CD14-positive monocyte (primary cell): Measurements from ENCODE around the gene ABCA2. TPM values are rescaled to one million over a fixed set of nuclear protein-coding genes. Genes with fewer than 3 reads are reported as not detected.

Source experiments
- DNase-seq, 3 donors: peaks; one replicate each; pipeline ENCODE4 v3.0.0-alpha.2; 2011 to 2022
- H2AFZ ChIP-seq: 2 replicates; pipeline ENCODE4 v1.6.0; 2012; ENCODE audit warnings: mild to moderate bottlenecking, low read depth, low read length, inconsistent platforms; ENCODE audit not compliant: insufficient read depth, poor library complexity, severe bottlenecking
- H3K27ac ChIP-seq, 2 donors: 1 replicate in 1 of 2; 2 replicates in 1 of 2; pipeline ENCODE4 v1.5.1; 2012 to 2013; ENCODE audit warnings: low read length in 2 of 2, control low read depth in 1 of 2, inconsistent platforms in 1 of 2, low read depth in 1 of 2, mild to moderate bottlenecking in 1 of 2
- H3K27me3 ChIP-seq, 2 donors: one replicate each; pipeline versions ENCODE4 v1.6.0 to v1.6.1; 2011 to 2013; ENCODE audit warnings: low read length in 2 of 2; ENCODE audit not compliant: control insufficient read depth in 2 of 2, insufficient read depth in 2 of 2
- H3K36me3 ChIP-seq, 2 donors: replicated peaks in 1 of 2; 1 replicate in 1 of 2; 2 replicates in 1 of 2; pipeline versions ENCODE4 v1.5.1 to v1.6.1; 2012 to 2013; ENCODE audit warnings: low read length in 2 of 2, control low read depth in 1 of 2, inconsistent platforms in 1 of 2, mild to moderate bottlenecking in 1 of 2; ENCODE audit not compliant: insufficient read depth in 2 of 2, control insufficient read depth in 1 of 2
- H3K4me1 ChIP-seq, 2 donors: 1 replicate in 1 of 2; 2 replicates in 1 of 2; pipeline versions ENCODE4 v1.5.1 to v1.6.1; 2012 to 2013; ENCODE audit warnings: low read length in 2 of 2, control low read depth in 1 of 2, inconsistent platforms in 1 of 2, mild to moderate bottlenecking in 1 of 2, moderate library complexity in 1 of 2; ENCODE audit not compliant: insufficient read depth in 2 of 2, control insufficient read depth in 1 of 2
- H3K4me2 ChIP-seq: replicated peaks from 2 replicates; pipeline ENCODE3; 2012; ENCODE audit warnings: low read length, moderate library complexity, mild to moderate bottlenecking; ENCODE audit not compliant: poor library complexity, severe bottlenecking; ENCODE audit errors: extremely low read depth
- H3K4me3 ChIP-seq, 3 experiments: fragments of 200-600 bp in 1 of 3; sonication (generic) in 1 of 3; replicated peaks in 1 of 3; 1 replicate in 2 of 3; 2 replicates in 1 of 3; pipeline ENCODE4 v1.5.1; 2011 to 2013; ENCODE audit warnings: low read length in 3 of 3, mild to moderate bottlenecking in 3 of 3, control low read depth in 2 of 3, low read depth in 2 of 3, inconsistent platforms in 1 of 3, moderate library complexity in 1 of 3
- H3K79me2 ChIP-seq: 2 replicates; pipeline ENCODE4 v1.6.0; 2012; ENCODE audit warnings: mild to moderate bottlenecking, control low read depth, inconsistent platforms, low read length, moderate library complexity; ENCODE audit not compliant: insufficient read depth
- H3K9ac ChIP-seq: 2 replicates; pipeline ENCODE4 v1.6.0; 2017; ENCODE audit warnings: low read length, mild to moderate bottlenecking; ENCODE audit not compliant: insufficient read depth, poor library complexity, severe bottlenecking
- H3K9me3 ChIP-seq, 2 donors: replicated peaks in 1 of 2; 1 replicate in 1 of 2; 2 replicates in 1 of 2; pipeline versions ENCODE4 v1.5.1 to v1.6.1; 2012 to 2013; ENCODE audit warnings: low read length in 2 of 2, control low read depth in 1 of 2; ENCODE audit not compliant: control insufficient read depth in 1 of 2, insufficient read depth in 1 of 2
- H4K20me1 ChIP-seq: 2 replicates; pipeline ENCODE4 v1.6.0; 2012; ENCODE audit warnings: mild to moderate bottlenecking, low read length, control low read depth, moderate library complexity; ENCODE audit not compliant: insufficient read depth
- H3K27ac Mint-ChIP-seq, 7 donors: one replicate each; pipeline ENCODE4 v1.8.0; 2020; ENCODE audit warnings: mild to moderate bottlenecking in 7 of 7, mixed read lengths in 7 of 7, moderate library complexity in 6 of 7, inconsistent platforms in 2 of 7
- H3K27me3 Mint-ChIP-seq, 3 donors: one replicate each; pipeline ENCODE4 v1.8.0; 2021 to 2022; ENCODE audit warnings: low read depth in 3 of 3, mild to moderate bottlenecking in 3 of 3, mixed read lengths in 3 of 3, moderate library complexity in 3 of 3, inconsistent platforms in 1 of 3
- H3K36me3 Mint-ChIP-seq, 2 donors: one replicate each; pipeline ENCODE4 v1.8.0; 2020; ENCODE audit warnings: mixed read lengths in 2 of 2, inconsistent platforms in 1 of 2, mild to moderate bottlenecking in 1 of 2
- H3K4me1 Mint-ChIP-seq: one replicate; pipeline ENCODE4 v1.8.0; 2020; ENCODE audit warnings: mild to moderate bottlenecking, mixed read lengths
- H3K4me3 Mint-ChIP-seq, 2 donors: one replicate each; pipeline ENCODE4 v1.8.0; 2020; ENCODE audit warnings: mild to moderate bottlenecking in 2 of 2, mixed read lengths in 2 of 2, moderate library complexity in 1 of 2
- H3K9me3 Mint-ChIP-seq, 7 donors: one replicate each; pipeline ENCODE4 v1.8.0; 2020 to 2022; ENCODE audit warnings: mixed read lengths in 7 of 7, mild to moderate bottlenecking in 6 of 7, moderate library complexity in 6 of 7, inconsistent platforms in 2 of 7
- WGBS: methylation state at CpG from one replicate; pipeline ENCODE4 v1.1.5; 2013; ENCODE audit warnings: missing lambda C conversion rate; ENCODE audit not compliant: insufficient coverage; 5-methylcytosine and 5-hydroxymethylcytosine counted together
- intact Hi-C, 2 donors: fragments of 100-400 bp; cut with micrococcal nuclease; formaldehyde crosslinking; loops; one replicate each; pipeline versions ENCODE4 v1.15.0 to v1.15.1; 2023
- polyA plus RNA-seq, 3 donors: library from polyadenylated mRNA; depleted of rRNA in 1 of 3; unstranded in 2 of 3; stranded (reverse) in 1 of 3; fragments of 300-500 nt in 2 of 3; fragments of >200 nt in 1 of 3; fragmentation: Illumina TruSeq in 2 of 3; gene quantifications; 1 replicate in 2 of 3; 2 replicates in 1 of 3; pipeline ENCODE4 v1.2.3, GENCODE V29; 2012 to 2021
- TF ChIP-seq, protein P1 (sequence below): fragments of 200-600 bp; IDR thresholded peaks from one replicate; pipeline ENCODE4 v1.8.0; 2022; ENCODE audit warnings: antibody characterized with exemption, mild to moderate bottlenecking

The ABCA2 gene
- polyA plus RNA-seq, 3 donors = 0.18 to 30.7 (median 0.40) TPM

DNA sequence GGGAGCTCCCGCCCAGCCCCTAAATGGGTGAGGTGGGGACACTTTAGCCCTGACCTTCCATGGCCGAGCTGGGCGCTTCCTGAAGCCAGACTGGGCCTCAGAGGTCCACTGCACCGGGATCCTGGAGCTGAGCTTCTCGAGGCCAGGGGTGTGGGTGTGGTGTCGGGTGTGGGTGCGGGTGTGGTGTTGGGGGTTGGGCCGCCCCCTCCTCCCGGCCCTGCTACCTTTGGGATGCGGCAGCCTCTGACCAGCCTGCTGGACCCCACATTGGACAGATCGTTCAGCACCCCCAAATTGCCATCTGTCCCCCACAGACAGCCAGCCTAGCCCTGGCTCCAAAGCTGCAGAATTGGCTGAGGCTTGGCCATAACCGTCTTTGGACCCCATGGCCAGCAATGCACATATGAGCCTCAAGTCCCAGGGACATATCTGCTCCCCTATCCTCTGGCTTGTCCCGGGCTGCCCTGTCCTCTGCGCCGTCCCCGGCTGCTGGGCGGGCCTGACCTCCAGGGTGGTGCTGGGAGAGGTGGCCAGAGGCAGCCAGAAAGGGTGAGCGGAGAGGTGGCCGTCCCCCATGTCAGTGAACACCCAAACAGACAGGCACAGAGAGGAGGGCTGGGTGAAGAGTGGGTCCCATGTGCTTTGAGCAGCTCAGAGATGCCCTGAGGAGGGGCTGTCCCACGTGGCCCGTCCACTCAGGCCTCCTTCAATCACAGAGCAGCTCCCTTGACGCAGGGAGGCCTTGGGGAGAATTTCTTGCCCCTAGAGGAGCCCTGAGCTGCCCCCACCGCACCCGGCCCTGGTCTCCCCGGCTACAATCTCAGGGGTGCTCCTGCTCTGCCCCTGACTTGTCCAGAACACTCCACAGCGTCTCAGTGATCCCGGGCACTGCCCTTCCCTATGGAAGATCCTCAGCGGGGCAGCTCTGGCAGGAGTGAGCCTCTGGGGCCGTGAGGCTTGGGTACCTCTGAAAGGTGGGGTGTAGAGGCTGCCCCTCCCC, 54.1 kb downstream of the ABCA2 start:
- WGBS = 91% methylated on average over 19 of the region's 29 CpGs
- no peaks in the 10 kb centered on the region for H3K9me3 ChIP-seq
- peaks cover 19% of the 10 kb centered on the region for H3K4me1 Mint-ChIP-seq
- intact Hi-C loops = no loop called here
- no peaks in the 10 kb centered on the region for H4K20me1 ChIP-seq
- peaks cover 12 to 42% (median 17%) of the 10 kb centered on the region in 3 donors for H3K27me3 Mint-ChIP-seq
- H2AFZ ChIP-seq = no peak overlapping the region
- peaks cover 0 to 20% of the 10 kb centered on the region in 2 donors for H3K27me3 ChIP-seq
- H3K27ac Mint-ChIP-seq = no peak overlapping the region
- no peak overlapping the region for H3K4me3 Mint-ChIP-seq
- no peak overlapping the region for H3K4me2 ChIP-seq
- H3K9me3 Mint-ChIP-seq = peaks cover 0 to 1% (median 0%) of the 10 kb centered on the region in 7 donors
- H3K4me1 ChIP-seq = peaks cover 22 to 35% of the 10 kb centered on the region in 2 donors
- no peaks in the 10 kb centered on the region for H3K36me3 ChIP-seq
- TF ChIP-seq, protein P1, sequence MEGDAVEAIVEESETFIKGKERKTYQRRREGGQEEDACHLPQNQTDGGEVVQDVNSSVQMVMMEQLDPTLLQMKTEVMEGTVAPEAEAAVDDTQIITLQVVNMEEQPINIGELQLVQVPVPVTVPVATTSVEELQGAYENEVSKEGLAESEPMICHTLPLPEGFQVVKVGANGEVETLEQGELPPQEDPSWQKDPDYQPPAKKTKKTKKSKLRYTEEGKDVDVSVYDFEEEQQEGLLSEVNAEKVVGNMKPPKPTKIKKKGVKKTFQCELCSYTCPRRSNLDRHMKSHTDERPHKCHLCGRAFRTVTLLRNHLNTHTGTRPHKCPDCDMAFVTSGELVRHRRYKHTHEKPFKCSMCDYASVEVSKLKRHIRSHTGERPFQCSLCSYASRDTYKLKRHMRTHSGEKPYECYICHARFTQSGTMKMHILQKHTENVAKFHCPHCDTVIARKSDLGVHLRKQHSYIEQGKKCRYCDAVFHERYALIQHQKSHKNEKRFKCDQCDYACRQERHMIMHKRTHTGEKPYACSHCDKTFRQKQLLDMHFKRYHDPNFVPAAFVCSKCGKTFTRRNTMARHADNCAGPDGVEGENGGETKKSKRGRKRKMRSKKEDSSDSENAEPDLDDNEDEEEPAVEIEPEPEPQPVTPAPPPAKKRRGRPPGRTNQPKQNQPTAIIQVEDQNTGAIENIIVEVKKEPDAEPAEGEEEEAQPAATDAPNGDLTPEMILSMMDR = no peak
- no peaks in the 10 kb centered on the region for H3K36me3 Mint-ChIP-seq
- H3K9ac ChIP-seq = no peak overlapping the region
- no peak overlapping the region for H3K4me3 ChIP-seq
- H3K79me2 ChIP-seq = no peaks in the 10 kb centered on the region
- no peak overlapping the region for H3K27ac ChIP-seq
- DNase-seq = no peak

- Histone ChIP-seq H3K4me1 (peaks cover 19 to 33% of the 10 kb centered on the region in 2 donors), H3K9me3 (no peaks in the 10 kb centered on the region), H3K9ac (no peak overlapping the region), H2AFZ (no peak overlapping the region), H3K79me2 (no peaks in the 10 kb centered on the region), H3K27me3 (peaks cover 0 to 19% of the 10 kb centered on the region in 2 donors), H3K36me3 (no peaks in the 10 kb centered on the region), H3K4me2 (no peak overlapping the region), H3K27ac (no peak overlapping the region), H4K20me1 (no peaks in the 10 kb centered on the region), H3K4me3 (no peak overlapping the region)
- Mint-ChIP-seq H3K9me3 (no peaks in the 10 kb centered on the region), H3K27me3 (peaks cover 11 to 36% (median 16%) of the 10 kb centered on the region in 3 donors), H3K4me1 (peaks cover 19% of the 10 kb centered on the region), H3K36me3 (no peaks in the 10 kb centered on the region), H3K27ac (peak overlapping the region in 1 of 7 donors; percentile 35), H3K4me3 (no peak overlapping the region)
- DNase-seq = no peak
- intact Hi-C loops = no loop called here
- TF ChIP-seq, protein P1 = no peak
- 85% methylated on average over 9 of the region's 13 CpGs for WGBS
Observed at GRCh38 chr9:136972743-136973142, 55.3 kb downstream of the ABCA2 start.
